Activated CD4-positive, CD25-positive, alpha-beta regulatory T cell (primary cell): ENCODE data around the gene ITPR2.
"Not testable (repeated sequence)": the region's sequence is repeated elsewhere in the genome, so short reads cannot be mapped to it uniquely, and the experiment has no call there.

ENCODE experiments used
- DNase-seq, 4 experiments: peaks; one replicate each; lab custom pipeline; 2025; lab: John Stamatoyannopoulos, UW

The ITPR2 gene

GRCh38 chr12:26622601-26623000 lies 210.4 kb downstream of the ITPR2 start:
- no peak for DNase-seq

GRCh38 chr12:26621932-26622331 lies 211.1 kb downstream of the ITPR2 start:
- no peak for DNase-seq

- DNase-seq, result no peak
These were observed 212.1 kb downstream of the ITPR2 start for GRCh38 chr12:26620907-26621306.

GRCh38 chr12:26617513-26617912 lies 215.5 kb downstream of the ITPR2 start:
- no peak for DNase-seq

GRCh38 chr12:26614011-26614616 lies 218.9 kb downstream of the ITPR2 start:
- DNase-seq, result no peak

- DNase-seq, result no peak
These were observed 220.8 kb downstream of the ITPR2 start for GRCh38 chr12:26612203-26612602.

- no peak for DNase-seq
These were observed 221.4 kb downstream of the ITPR2 start for GRCh38 chr12:26611598-26611997.

- no peak for DNase-seq
These were observed 222.2 kb downstream of the ITPR2 start for GRCh38 chr12:26610774-26611173.

- DNase-seq, result no peak
These were observed 223.0 kb downstream of the ITPR2 start for GRCh38 chr12:26609986-26610385.

- DNase-seq, result no peak
These were observed 224.3 kb downstream of the ITPR2 start for GRCh38 chr12:26608706-26609105.

GRCh38 chr12:26608273-26608672 lies 224.7 kb downstream of the ITPR2 start:
- DNase-seq, result no peak

- no peak for DNase-seq
These were observed 226.1 kb downstream of the ITPR2 start for GRCh38 chr12:26606911-26607310.

- DNase-seq, result not testable (repeated sequence)
These were observed 228.2 kb downstream of the ITPR2 start for GRCh38 chr12:26604813-26605212.

- DNase-seq, result no peak
These were observed 233.8 kb downstream of the ITPR2 start for GRCh38 chr12:26599096-26599695.

- no peak for DNase-seq
These were observed 237.2 kb downstream of the ITPR2 start for GRCh38 chr12:26595806-26596205.

- no peak for DNase-seq
These were observed 252.4 kb downstream of the ITPR2 start for GRCh38 chr12:26580619-26581018.

GRCh38 chr12:26576266-26576665 lies 256.7 kb downstream of the ITPR2 start:
- no peak for DNase-seq

- no peak for DNase-seq
These were observed 259.6 kb downstream of the ITPR2 start for GRCh38 chr12:26573225-26573909.

- DNase-seq, result no peak
These were observed 260.9 kb downstream of the ITPR2 start for GRCh38 chr12:26572137-26572536.

- DNase-seq, result no peak
These were observed 261.4 kb downstream of the ITPR2 start for GRCh38 chr12:26571560-26571959.

GRCh38 chr12:26567126-26567525 lies 265.9 kb downstream of the ITPR2 start:
- DNase-seq, result no peak

GRCh38 chr12:26566675-26567074 lies 266.3 kb downstream of the ITPR2 start:
- DNase-seq, result no peak

- DNase-seq, result no peak
These were observed 266.8 kb downstream of the ITPR2 start for GRCh38 chr12:26566186-26566585.

- DNase-seq, result no peak
These were observed 268.6 kb downstream of the ITPR2 start for GRCh38 chr12:26564391-26564790.
